Amniotic epithelial cell (primary cell): ENCODE results near the gene SLC39A2.
A peak's percentile ranks its signal among the peaks of the same experiment; 100 is the strongest.
"Not testable (repeated sequence)": the region's sequence is repeated elsewhere in the genome, so short reads cannot be mapped to it uniquely, and the experiment has no call there.

Source experiments
- DNase-seq: peaks from one replicate; pipeline ENCODE4 v3.0.0-alpha.2; 2010; ENCODE audit warnings: low read depth

The SLC39A2 gene

GRCh38 chr14:20998674-20999366, at the start of gene SLC39A2:
TSS of gene SLC39A2 (plus strand) at chr14:20999293. CDS start at chr14:20999447, 154 bp downstream.
- peak; percentile 83 for DNase-seq

GRCh38 chr14:20954736-20955537, 44.2 kb upstream of the SLC39A2 start, which contains the start of gene RNASE2:
TSS of gene RNASE2 (plus strand) at chr14:20955487. CDS start at chr14:20955772, 285 bp downstream.
- peak; percentile 37 for DNase-seq

GRCh38 chr14:20955538-20955873, 43.6 kb upstream of the SLC39A2 start:
- DNase-seq, result not testable (repeated sequence)

- DNase-seq, result no peak
Observed at GRCh38 chr14:20956376-20956976, 42.6 kb upstream of the SLC39A2 start.

GRCh38 chr14:20958946-20959345, 40.1 kb upstream of the SLC39A2 start:
- DNase-seq, result not testable (repeated sequence)

GRCh38 chr14:20969336-20969735, 29.8 kb upstream of the SLC39A2 start:
- DNase-seq, result no peak

GRCh38 chr14:20970647-20970982, 28.5 kb upstream of the SLC39A2 start:
- DNase-seq, result no peak

GRCh38 chr14:20970983-20971704, 27.9 kb upstream of the SLC39A2 start:
- peak; percentile 81 for DNase-seq

- DNase-seq, result no peak
Observed at GRCh38 chr14:20971705-20972021, 27.4 kb upstream of the SLC39A2 start.

GRCh38 chr14:20973501-20973900, 25.6 kb upstream of the SLC39A2 start:
- DNase-seq, result no peak

GRCh38 chr14:20976291-20976690, 22.8 kb upstream of the SLC39A2 start:
- no peak for DNase-seq

- no peak for DNase-seq
Observed at GRCh38 chr14:20978687-20979086, 20.4 kb upstream of the SLC39A2 start.

- DNase-seq, result no peak
Observed at GRCh38 chr14:20980906-20981305, 18.2 kb upstream of the SLC39A2 start.

- no peak for DNase-seq
Observed at GRCh38 chr14:20982646-20983369, 16.3 kb upstream of the SLC39A2 start.

- not testable (repeated sequence) for DNase-seq
Observed at GRCh38 chr14:20985650-20986049, 13.4 kb upstream of the SLC39A2 start.

GRCh38 chr14:20986811-20987210, 12.3 kb upstream of the SLC39A2 start:
- DNase-seq, result peak; percentile 98

- no peak for DNase-seq
Observed at GRCh38 chr14:20988717-20989470, 10.2 kb upstream of the SLC39A2 start.

GRCh38 chr14:20989471-20989786, 9.7 kb upstream of the SLC39A2 start:
- no peak for DNase-seq

- DNase-seq, result peak; percentile 99
Observed at GRCh38 chr14:20989787-20990600, 9.1 kb upstream of the SLC39A2 start, which contains the start of gene METTL17. TSS of gene METTL17 (plus strand) at chr14:20989980. CDS start at chr14:20990003, 23 bp downstream.

GRCh38 chr14:20996521-20996920, 2.6 kb upstream of the SLC39A2 start:
- DNase-seq, result no peak
